ENCODE data around the gene MRGPRG. TPM values are rescaled to one million over a fixed set of nuclear protein-coding genes. Genes with fewer than 3 reads are reported as not detected.

Gene MRGPRG
- total RNA-seq, 3 donors from 2014 or later = not detected

DNA sequence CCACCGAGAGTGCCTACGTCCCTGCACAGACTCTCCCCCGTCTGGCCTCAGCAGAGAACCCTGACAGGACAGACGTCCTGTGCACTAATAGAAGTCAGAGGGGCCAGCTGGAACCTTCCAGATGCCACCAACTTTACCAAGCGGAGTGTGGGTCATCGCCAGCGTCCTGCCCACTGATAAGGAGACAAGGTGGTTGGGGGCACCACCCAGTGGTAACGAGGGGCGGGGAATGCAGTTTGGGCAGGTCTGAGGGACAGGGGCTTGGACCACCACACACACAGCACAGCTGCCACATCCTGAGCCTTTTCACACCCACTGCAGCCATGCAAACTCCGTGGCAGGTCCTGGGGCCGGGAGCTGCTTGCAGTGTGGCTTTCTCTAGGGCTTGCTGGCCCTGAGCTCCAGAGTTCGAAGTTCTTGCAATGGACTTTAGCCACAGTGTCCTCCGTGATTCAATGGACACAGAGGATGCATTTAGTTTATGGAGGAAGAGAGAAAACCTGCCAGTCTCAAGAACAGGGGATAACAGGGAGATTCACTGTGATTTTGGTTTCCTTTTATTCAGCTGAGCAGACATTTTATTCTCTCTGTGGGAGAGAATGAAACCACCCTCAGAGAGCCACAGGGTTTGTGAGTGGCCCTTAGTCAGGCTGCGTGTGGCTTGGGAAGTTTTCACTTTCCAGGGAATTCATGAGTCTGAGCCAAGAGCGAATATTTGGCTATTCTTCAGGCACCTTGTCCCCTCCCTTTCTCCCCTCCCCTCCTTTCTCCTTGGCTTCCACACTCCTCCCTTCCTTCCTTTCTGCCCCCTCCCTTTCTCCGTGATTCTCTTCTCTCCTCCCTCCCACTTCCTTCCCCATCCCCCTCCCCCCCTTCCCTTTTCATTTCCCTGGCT is 13.1 kb downstream of the MRGPRG start:
- intact Hi-C loops (cut with DNase I, micrococcal nuclease) = no loop called here
- Histone ChIP-seq H3K9me3 (no peaks in the 10 kb centered on the region), H3K4me1 (ENCODE audit: low read depth) (no peaks in the 10 kb centered on the region), H3K36me3 (ENCODE audit: low read depth) (no peaks in the 10 kb centered on the region), H3K4me3 (no peak overlapping the region)
- peak in 2 of 3 donors; percentile 14 to 24 for DNase-seq
- no peak for ATAC-seq
- TF ChIP-seq, protein P1, sequence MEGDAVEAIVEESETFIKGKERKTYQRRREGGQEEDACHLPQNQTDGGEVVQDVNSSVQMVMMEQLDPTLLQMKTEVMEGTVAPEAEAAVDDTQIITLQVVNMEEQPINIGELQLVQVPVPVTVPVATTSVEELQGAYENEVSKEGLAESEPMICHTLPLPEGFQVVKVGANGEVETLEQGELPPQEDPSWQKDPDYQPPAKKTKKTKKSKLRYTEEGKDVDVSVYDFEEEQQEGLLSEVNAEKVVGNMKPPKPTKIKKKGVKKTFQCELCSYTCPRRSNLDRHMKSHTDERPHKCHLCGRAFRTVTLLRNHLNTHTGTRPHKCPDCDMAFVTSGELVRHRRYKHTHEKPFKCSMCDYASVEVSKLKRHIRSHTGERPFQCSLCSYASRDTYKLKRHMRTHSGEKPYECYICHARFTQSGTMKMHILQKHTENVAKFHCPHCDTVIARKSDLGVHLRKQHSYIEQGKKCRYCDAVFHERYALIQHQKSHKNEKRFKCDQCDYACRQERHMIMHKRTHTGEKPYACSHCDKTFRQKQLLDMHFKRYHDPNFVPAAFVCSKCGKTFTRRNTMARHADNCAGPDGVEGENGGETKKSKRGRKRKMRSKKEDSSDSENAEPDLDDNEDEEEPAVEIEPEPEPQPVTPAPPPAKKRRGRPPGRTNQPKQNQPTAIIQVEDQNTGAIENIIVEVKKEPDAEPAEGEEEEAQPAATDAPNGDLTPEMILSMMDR (IDR thresholded peaks at IDR 0.05) = no peak

GRCh38 chr11:3204141-3205015 is 14.2 kb downstream of the MRGPRG start:
- TF ChIP-seq, protein P1 (IDR thresholded peaks at IDR 0.05) = no peak
- no peaks in the 10 kb centered on the region for H3K4me1 ChIP-seq (ENCODE audit: low read depth)
- ATAC-seq (peak; percentile 32), DNase-seq (peak in 2 of 3 donors; percentile 14 to 46)
- H3K36me3 ChIP-seq (ENCODE audit: low read depth) = no peaks in the 10 kb centered on the region
- no peak overlapping the region for H3K4me3 ChIP-seq
- intact Hi-C loops (cut with DNase I, micrococcal nuclease) = no loop called here
- H3K9me3 ChIP-seq = no peaks in the 10 kb centered on the region

GRCh38 chr11:3203221-3204043 is 15.2 kb downstream of the MRGPRG start:
- TF ChIP-seq, protein P1 (IDR thresholded peaks at IDR 0.05) = no peak
- no peak overlapping the region for H3K4me3 ChIP-seq
- peak; percentile 46 for ATAC-seq
- peak in 2 of 3 donors; percentile 14 to 32 for DNase-seq
- intact Hi-C loops (cut with DNase I, micrococcal nuclease) = no loop called here
- no peaks in the 10 kb centered on the region for H3K9me3 ChIP-seq
- H3K36me3 ChIP-seq (ENCODE audit: low read depth) = no peaks in the 10 kb centered on the region
- no peaks in the 10 kb centered on the region for H3K4me1 ChIP-seq (ENCODE audit: low read depth)

DNA sequence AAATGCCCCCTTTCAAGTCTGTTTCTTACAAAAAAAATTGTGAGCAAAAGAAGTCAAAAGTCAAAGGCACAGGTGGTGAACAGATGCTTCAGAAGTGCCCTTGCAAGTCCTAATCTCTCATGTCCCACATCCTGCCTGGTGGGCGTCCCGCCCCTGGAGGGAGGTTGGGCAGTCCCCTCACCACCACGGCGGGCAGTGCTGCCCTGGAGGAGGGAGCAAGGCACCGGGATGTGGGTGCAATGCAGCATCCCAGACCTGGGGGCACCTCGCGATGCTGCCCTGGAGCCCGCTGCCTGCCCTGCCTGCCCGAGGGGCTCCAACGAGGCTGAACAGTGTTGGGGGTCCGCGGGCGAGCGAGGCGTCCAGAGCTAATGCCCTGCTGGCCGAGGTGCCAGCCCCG is 15.9 kb downstream of the MRGPRG start:
- no peaks in the 10 kb centered on the region for H3K4me1 ChIP-seq (ENCODE audit: low read depth)
- no peaks in the 10 kb centered on the region for H3K36me3 ChIP-seq (ENCODE audit: low read depth)
- no peak overlapping the region for H3K4me3 ChIP-seq
- TF ChIP-seq, protein P1 (IDR thresholded peaks at IDR 0.05) = no peak
- peak in 1 of 3 donors; percentile 29 for DNase-seq
- ATAC-seq = no peak
- no peaks in the 10 kb centered on the region for H3K9me3 ChIP-seq
- intact Hi-C loops (cut with DNase I, micrococcal nuclease) = no loop called here

- ATAC-seq (no peak), DNase-seq (peak in 1 of 3 donors; percentile 25)
- H3K4me3 ChIP-seq = no peak overlapping the region
- intact Hi-C loops (cut with DNase I, micrococcal nuclease) = no loop called here
- H3K9me3 ChIP-seq = no peaks in the 10 kb centered on the region
- H3K4me1 ChIP-seq (ENCODE audit: low read depth) = no peaks in the 10 kb centered on the region
- no peaks in the 10 kb centered on the region for H3K36me3 ChIP-seq (ENCODE audit: low read depth)
- TF ChIP-seq, protein P1 (IDR thresholded peaks at IDR 0.05) = no peak
Measured at GRCh38 chr11:3202305-3202704, 16.3 kb downstream of the MRGPRG start.
